Mucosa of rectum (tissue), 2 donors: ENCODE results near the gene GCHFR.

Source experiments
- H3K27ac ChIP-seq, 2 donors: one replicate each; pipeline ENCODE4 v1.7.0; 2013; ENCODE audit warnings: inconsistent platforms in 2 of 2, low read depth in 2 of 2, low read length in 2 of 2
- H3K27me3 ChIP-seq, 2 donors: one replicate each; pipeline ENCODE4 v1.7.0; 2013; ENCODE audit warnings: low read length in 2 of 2; ENCODE audit not compliant: control insufficient read depth in 2 of 2, insufficient read depth in 2 of 2
- H3K36me3 ChIP-seq, 2 donors: one replicate each; pipeline ENCODE4 v1.7.0; 2013; ENCODE audit warnings: low read length in 2 of 2; ENCODE audit not compliant: control insufficient read depth in 2 of 2, insufficient read depth in 2 of 2
- H3K4me1 ChIP-seq, 2 donors: one replicate each; pipeline ENCODE4 v1.7.0; 2013; ENCODE audit warnings: low read length in 2 of 2, mild to moderate bottlenecking in 1 of 2; ENCODE audit not compliant: control insufficient read depth in 2 of 2, insufficient read depth in 2 of 2
- H3K4me3 ChIP-seq, 2 donors: one replicate each; pipeline ENCODE4 v1.7.0; 2013; ENCODE audit warnings: low read length in 2 of 2
- H3K9ac ChIP-seq, 2 donors: one replicate each; pipeline ENCODE4 v1.7.0; 2013; ENCODE audit warnings: low read length in 2 of 2, low read depth in 1 of 2, mild to moderate bottlenecking in 1 of 2
- H3K9me3 ChIP-seq, 2 donors: one replicate each; pipeline ENCODE4 v1.7.0; 2013; ENCODE audit warnings: low read length in 2 of 2; ENCODE audit not compliant: control insufficient read depth in 2 of 2
- donor health status: healthy.
- donor health status: Normal muscosa, but diverticular disease.

The GCHFR gene

GRCh38 chr15:40789999-40790398 is 26.1 kb downstream of the GCHFR start:
- H3K4me1 ChIP-seq = peaks cover 33 to 55% of the 10 kb centered on the region in 2 donors
- peaks cover 0 to 6% of the 10 kb centered on the region in 2 donors for H3K36me3 ChIP-seq
- no peaks in the 10 kb centered on the region for H3K27me3 ChIP-seq
- no peak overlapping the region for H3K27ac ChIP-seq
- H3K9me3 ChIP-seq = no peaks in the 10 kb centered on the region
- no peak overlapping the region for H3K9ac ChIP-seq
- no peak overlapping the region for H3K4me3 ChIP-seq

GRCh38 chr15:40790718-40791117 is 26.9 kb downstream of the GCHFR start:
- H3K4me1 ChIP-seq = peaks cover 33 to 57% of the 10 kb centered on the region in 2 donors
- no peak overlapping the region for H3K4me3 ChIP-seq
- H3K9ac ChIP-seq = no peak overlapping the region
- H3K27ac ChIP-seq = no peak overlapping the region
- peaks cover 0 to 6% of the 10 kb centered on the region in 2 donors for H3K36me3 ChIP-seq
- no peaks in the 10 kb centered on the region for H3K27me3 ChIP-seq
- H3K9me3 ChIP-seq = no peaks in the 10 kb centered on the region

GRCh38 chr15:40792394-40792793 is 28.5 kb downstream of the GCHFR start:
- Histone ChIP-seq H3K9ac (no peak overlapping the region), H3K9me3 (no peaks in the 10 kb centered on the region), H3K4me3 (no peak overlapping the region), H3K27ac (peak overlapping the region in 1 of 2 donors; percentile 36), H3K4me1 (peaks cover 28 to 46% of the 10 kb centered on the region in 2 donors), H3K27me3 (no peaks in the 10 kb centered on the region), H3K36me3 (peaks cover 0 to 6% of the 10 kb centered on the region in 2 donors)

GRCh38 chr15:40793216-40793989 is 29.5 kb downstream of the GCHFR start:
- Histone ChIP-seq H3K4me3 (no peak overlapping the region), H3K9ac (peak overlapping the region; percentile 2 to 19), H3K27me3 (no peaks in the 10 kb centered on the region)

GRCh38 chr15:40796041-40796440 is 32.2 kb downstream of the GCHFR start:
- no peak overlapping the region for H3K4me3 ChIP-seq
- peaks cover 0 to 9% of the 10 kb centered on the region in 2 donors for H3K36me3 ChIP-seq
- H3K4me1 ChIP-seq = peaks cover 16 to 25% of the 10 kb centered on the region in 2 donors
- H3K9me3 ChIP-seq = no peaks in the 10 kb centered on the region
- H3K9ac ChIP-seq = no peak overlapping the region
- H3K27ac ChIP-seq = no peak overlapping the region
- no peaks in the 10 kb centered on the region for H3K27me3 ChIP-seq

More at GRCh38 chr15:40793216-40793989, 29.5 kb downstream of the GCHFR start:
- H3K4me1 ChIP-seq = peaks cover 20 to 38% of the 10 kb centered on the region in 2 donors
- peaks cover 0 to 6% of the 10 kb centered on the region in 2 donors for H3K36me3 ChIP-seq
- peak overlapping the region; percentile 75 to 83 for H3K27ac ChIP-seq
- no peaks in the 10 kb centered on the region for H3K9me3 ChIP-seq

GRCh38 chr15:40796512-40796911 is 32.6 kb downstream of the GCHFR start:
- H3K36me3 ChIP-seq = peaks cover 0 to 9% of the 10 kb centered on the region in 2 donors
- no peak overlapping the region for H3K4me3 ChIP-seq
- H3K9me3 ChIP-seq = no peaks in the 10 kb centered on the region
- no peaks in the 10 kb centered on the region for H3K27me3 ChIP-seq
- H3K9ac ChIP-seq = no peak overlapping the region
- H3K27ac ChIP-seq = no peak overlapping the region
- peaks cover 16 to 25% of the 10 kb centered on the region in 2 donors for H3K4me1 ChIP-seq

GRCh38 chr15:40799523-40799922 is 35.7 kb downstream of the GCHFR start:
- Histone ChIP-seq H3K27me3 (no peaks in the 10 kb centered on the region), H3K4me3 (no peak overlapping the region), H3K36me3 (peaks cover 0 to 6% of the 10 kb centered on the region in 2 donors), H3K4me1 (peaks cover 8 to 11% of the 10 kb centered on the region in 2 donors), H3K9me3 (no peaks in the 10 kb centered on the region), H3K27ac (no peak overlapping the region), H3K9ac (no peak overlapping the region)

- Histone ChIP-seq H3K9me3 (no peaks in the 10 kb centered on the region), H3K27me3 (no peaks in the 10 kb centered on the region), H3K4me1 (peaks cover 9 to 12% of the 10 kb centered on the region in 2 donors), H3K9ac (no peak overlapping the region), H3K27ac (no peak overlapping the region), H3K36me3 (peaks cover 0 to 6% of the 10 kb centered on the region in 2 donors), H3K4me3 (no peak overlapping the region)
These were observed 39.2 kb downstream of the GCHFR start for GRCh38 chr15:40803076-40803475.

GRCh38 chr15:40803688-40804087 is 39.8 kb downstream of the GCHFR start:
- no peak overlapping the region for H3K27ac ChIP-seq
- H3K27me3 ChIP-seq = no peaks in the 10 kb centered on the region
- no peak overlapping the region for H3K9ac ChIP-seq
- H3K9me3 ChIP-seq = no peaks in the 10 kb centered on the region
- no peak overlapping the region for H3K4me3 ChIP-seq
- peaks cover 0 to 6% of the 10 kb centered on the region in 2 donors for H3K36me3 ChIP-seq
- peaks cover 12 to 17% of the 10 kb centered on the region in 2 donors for H3K4me1 ChIP-seq

GRCh38 chr15:40806672-40807027 is 42.8 kb downstream of the GCHFR start:
- Histone ChIP-seq H3K27me3 (no peaks in the 10 kb centered on the region), H3K4me3 (peak overlapping the region; percentile 100), H3K36me3 (peaks cover 5 to 14% of the 10 kb centered on the region in 2 donors), H3K4me1 (peaks cover 12 to 17% of the 10 kb centered on the region in 2 donors), H3K27ac (peak overlapping the region; percentile 92 to 98), H3K9me3 (no peaks in the 10 kb centered on the region), H3K9ac (peak overlapping the region; percentile 93 to 99)
